Suprapubic skin (tissue), 4 donors: ENCODE data around the gene HPCAL1.

Experiments
- CTCF ChIP-seq, 2 donors: fragments of 200-600 bp in 1 of 2; fragments of 450-650 bp in 1 of 2; sonication (generic) in 1 of 2; IDR thresholded peaks; one replicate each; pipeline ENCODE4 v1.5.1; 2016 to 2019; ENCODE audit warnings: antibody characterized with exemption in 2 of 2, mild to moderate bottlenecking in 1 of 2, moderate library complexity in 1 of 2
- EP300 ChIP-seq: sonication (generic); formaldehyde crosslinking; IDR thresholded peaks from one replicate; pipeline ENCODE4 v1.6.1; 2017; ENCODE audit warnings: antibody characterized with exemption
- POLR2AphosphoS5 ChIP-seq, 3 donors: sonication (generic); formaldehyde crosslinking; IDR thresholded peaks; one replicate each; pipeline ENCODE4 v1.6.1; 2017; ENCODE audit warnings: antibody characterized with exemption in 3 of 3

- TF ChIP-seq POLR2AphosphoS5 (IDR thresholded peaks at IDR 0.05) (no peak), CTCF (IDR thresholded peaks at IDR 0.05) (no peak), EP300 (no peak)
Observed at GRCh38 chr2:10471046-10471571, 168.4 kb downstream of the HPCAL1 start.
